B cell (primary cell): ENCODE results near the gene WWTR1. TPM values are rescaled to one million over a fixed set of nuclear protein-coding genes. Genes with fewer than 3 reads are reported as not detected.

Source experiments
- ATAC-seq: fragments of 200-7000 bp; cut with Tn5 transposase; one replicate; pipeline ENCODE4 v1.10.0; 2021; ENCODE audit warnings: low read depth, mild to moderate bottlenecking, moderate number of reproducible peaks, moderate library complexity
- CTCF ChIA-PET: fragments of 350-600 bp; sonication (Branson Sonifier 250); formaldehyde crosslinking; loops from one replicate; lab custom pipeline; 2021; ENCODE audit warnings: antibody characterized with exemption, inconsistent platforms; lab: Charles Lee
- POLR2A ChIA-PET: fragments of 350-600 bp; sonication (Branson Sonifier 250); formaldehyde crosslinking; loops from one replicate; lab custom pipeline; 2021; ENCODE audit warnings: antibody characterized with exemption; lab: Charles Lee
- DNase-seq: peaks from one replicate; pipeline ENCODE4 v3.0.0; 2013
- H2AFZ ChIP-seq: 2 replicates; pipeline ENCODE4 v1.6.1; 2012; ENCODE audit warnings: mild to moderate bottlenecking, low read depth, low read length; ENCODE audit not compliant: insufficient read depth, poor library complexity, severe bottlenecking
- H3K27ac ChIP-seq, 2 donors: 1 replicate in 1 of 2; 2 replicates in 1 of 2; pipeline ENCODE4 v1.5.1; 2012 to 2013; ENCODE audit warnings: low read length in 2 of 2, mild to moderate bottlenecking in 2 of 2, moderate library complexity in 1 of 2
- H3K27me3 ChIP-seq, 4 experiments: fragments of 200-600 bp in 1 of 4; sonication (generic) in 1 of 4; replicated peaks in 1 of 4; 1 replicate in 2 of 4; 2 replicates in 2 of 4; pipeline versions ENCODE4 v1.6.1 to v1.7.0; 2013 to 2016; ENCODE audit warnings: low read length in 3 of 4, mild to moderate bottlenecking in 2 of 4, mixed read lengths in 1 of 4, moderate library complexity in 1 of 4; ENCODE audit not compliant: insufficient read depth in 4 of 4, control insufficient read depth in 3 of 4; ENCODE audit errors: control extremely low read depth in 1 of 4
- H3K36me3 ChIP-seq, 2 experiments: replicated peaks in 1 of 2; 1 replicate in 1 of 2; 2 replicates in 1 of 2; pipeline versions ENCODE4 v1.6.1 to v1.7.1; 2013; ENCODE audit warnings: low read length in 1 of 2; ENCODE audit not compliant: insufficient read depth in 2 of 2, control insufficient read depth in 1 of 2; ENCODE audit errors: control extremely low read depth in 1 of 2, extremely low read depth in 1 of 2
- H3K4me1 ChIP-seq, 2 donors: fragments of 200-600 bp in 1 of 2; sonication (generic) in 1 of 2; 1 replicate in 1 of 2; 2 replicates in 1 of 2; pipeline versions ENCODE4 v1.5.1 to v1.6.1; 2013 to 2017; ENCODE audit warnings: low read length in 2 of 2; ENCODE audit not compliant: control insufficient read depth in 2 of 2, insufficient read depth in 2 of 2
- H3K4me2 ChIP-seq: replicated peaks from 2 replicates; pipeline ENCODE3; 2012; ENCODE audit warnings: mild to moderate bottlenecking, low read depth, low read length; ENCODE audit not compliant: poor library complexity, severe bottlenecking
- H3K4me3 ChIP-seq, 5 experiments: fragments of 200-600 bp in 1 of 5; sonication (generic) in 1 of 5; 1 replicate in 3 of 5; 2 replicates in 2 of 5; pipeline versions ENCODE4 v1.5.1 to v1.7.0; 2011 to 2016; ENCODE audit warnings: low read length in 4 of 5, mild to moderate bottlenecking in 4 of 5, low read depth in 2 of 5, control low read depth in 1 of 5, moderate library complexity in 1 of 5; ENCODE audit not compliant: insufficient read depth in 1 of 5; ENCODE audit errors: control extremely low read depth in 1 of 5, extremely low read depth in 1 of 5
- H3K79me2 ChIP-seq: fragments of 200-600 bp; sonication (generic); one replicate; pipeline ENCODE4 v1.6.0; 2016; ENCODE audit warnings: low read length; ENCODE audit not compliant: control insufficient read depth, insufficient read depth
- H3K9ac ChIP-seq: fragments of 200-600 bp; sonication (generic); 2 replicates; pipeline ENCODE4 v1.6.1; 2017; ENCODE audit warnings: mild to moderate bottlenecking, low read length, moderate library complexity
- H3K9me3 ChIP-seq, 3 donors: one replicate each; pipeline versions ENCODE4 v1.6.1 to v1.7.1; 2013; ENCODE audit warnings: low read length in 2 of 3; ENCODE audit not compliant: control insufficient read depth in 2 of 3, insufficient read depth in 1 of 3; ENCODE audit errors: control extremely low read depth in 1 of 3
- H4K20me1 ChIP-seq: 2 replicates; pipeline ENCODE4 v1.6.0; 2012; ENCODE audit warnings: mild to moderate bottlenecking, low read length; ENCODE audit not compliant: insufficient read depth, control insufficient read depth, poor library complexity, severe bottlenecking
- H3K27ac Mint-ChIP-seq: one replicate; pipeline ENCODE4 v1.8.0; 2021; ENCODE audit warnings: mixed read lengths
- H3K27me3 Mint-ChIP-seq: one replicate; pipeline ENCODE4 v1.8.0; 2021; ENCODE audit warnings: mixed read lengths
- H3K4me1 Mint-ChIP-seq: one replicate; pipeline ENCODE4 v1.8.0; 2021; ENCODE audit warnings: mixed read lengths
- H3K4me3 Mint-ChIP-seq: one replicate; pipeline ENCODE4 v1.8.0; 2021; ENCODE audit warnings: mixed read lengths
- H3K9me3 Mint-ChIP-seq: one replicate; pipeline ENCODE4 v1.8.0; 2022; ENCODE audit warnings: mixed read lengths; ENCODE audit not compliant: insufficient read depth
- CTCF ChIP-seq: fragments of 200-600 bp; IDR thresholded peaks from one replicate; pipeline ENCODE4 v1.8.0; 2022; ENCODE audit warnings: antibody characterized with exemption, mild to moderate bottlenecking
- EZH2 ChIP-seq: IDR thresholded peaks from 2 replicates; pipeline ENCODE4 v1.6.1; 2012; ENCODE audit warnings: borderline replicate concordance, low read depth, mild to moderate bottlenecking, moderate library complexity, low read length; ENCODE audit not compliant: insufficient read depth, poor library complexity, severe bottlenecking
- WGBS: methylation state at CpG from one replicate; pipeline ENCODE4 v1.1.5; 2013; ENCODE audit warnings: missing lambda C conversion rate; ENCODE audit not compliant: insufficient coverage; 5-methylcytosine and 5-hydroxymethylcytosine counted together
- intact Hi-C: fragments of 100-400 bp; cut with micrococcal nuclease; formaldehyde crosslinking; loops from one replicate; pipeline ENCODE4 v1.10.0; 2022
- polyA plus RNA-seq: library from polyadenylated mRNA; depleted of rRNA; stranded (reverse); fragments of >200 nt; gene quantifications from 2 replicates; pipeline ENCODE4 v1.2.3, GENCODE V29; 2012
- total RNA-seq, 2 donors: library from RNA; stranded (reverse); fragments of 120-200 nt in 1 of 2; gene quantifications; 1 replicate in 1 of 2; 2 replicates in 1 of 2; pipeline versions ENCODE4 v1.2.3 to v1.2.4, GENCODE V29; 2013 to 2022

Gene WWTR1
- total and polyA plus RNA-seq, 2 donors (not counting 1 experiment from before 2014, with no cell fraction given) = 0.79 to 2.3 TPM

GRCh38 chr3:149587383-149587782, 70.4 kb downstream of the WWTR1 start:
- no peak overlapping the region for H3K4me3 Mint-ChIP-seq
- H3K4me1 ChIP-seq = no peaks in the 10 kb centered on the region
- TF ChIP-seq EZH2 (no peak), CTCF (no peak)
- CTCF ChIA-PET = no interaction called here
- no peak overlapping the region for H3K4me2 ChIP-seq
- H3K27me3 ChIP-seq = peaks cover 0 to 2% (median 1%) of the 10 kb centered on the region in 4 experiments
- no peak overlapping the region for H3K9ac ChIP-seq
- no peaks in the 10 kb centered on the region for H4K20me1 ChIP-seq
- no peak overlapping the region for H2AFZ ChIP-seq
- intact Hi-C loops = no loop called here
- DNase-seq (no peak), ATAC-seq (no peak)
- POLR2A ChIA-PET = no interaction called here
- no peaks in the 10 kb centered on the region for H3K9me3 ChIP-seq
- H3K36me3 ChIP-seq = no peaks in the 10 kb centered on the region
- H3K27ac Mint-ChIP-seq = no peak overlapping the region
- no peaks in the 10 kb centered on the region for H3K79me2 ChIP-seq
- H3K27me3 Mint-ChIP-seq = peaks cover 10% of the 10 kb centered on the region
- no peaks in the 10 kb centered on the region for H3K9me3 Mint-ChIP-seq
- H3K4me1 Mint-ChIP-seq = peaks cover 3% of the 10 kb centered on the region
- no peak overlapping the region for H3K4me3 ChIP-seq
- no peak overlapping the region for H3K27ac ChIP-seq
- WGBS = no CpG with 5 or more reads among the region's 5 CpGs

DNA sequence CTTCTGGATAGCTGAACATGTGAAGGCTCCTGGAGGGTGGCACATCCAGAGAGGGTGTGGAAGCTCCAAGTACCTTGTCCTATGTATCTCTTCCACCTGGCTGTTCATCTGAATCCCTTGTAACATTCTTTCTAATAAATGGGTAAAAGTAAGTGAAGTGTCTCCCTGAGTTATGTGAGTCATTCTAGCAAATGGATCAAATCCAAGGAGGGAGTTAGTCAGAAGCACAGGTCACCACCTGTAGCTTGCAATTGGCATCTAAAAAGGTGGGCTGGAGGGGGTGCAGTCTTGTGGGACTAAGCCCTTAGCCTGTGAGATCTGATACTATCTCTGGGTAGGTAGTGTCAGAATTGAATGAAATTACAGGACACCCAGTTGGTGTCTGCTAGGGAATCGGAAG, 71.0 kb downstream of the WWTR1 start:
- no peak overlapping the region for H3K9ac ChIP-seq
- H3K4me1 ChIP-seq = no peaks in the 10 kb centered on the region
- TF ChIP-seq CTCF = no peak
- TF ChIP-seq EZH2 = no peak
- ChIA-PET CTCF (no interaction called here), POLR2A (no interaction called here)
- WGBS = no CpG with 5 or more reads among the region's 1 CpG
- intact Hi-C loops = no loop called here
- no peaks in the 10 kb centered on the region for H3K9me3 ChIP-seq
- H4K20me1 ChIP-seq = no peaks in the 10 kb centered on the region
- H3K36me3 ChIP-seq = no peaks in the 10 kb centered on the region
- H3K27ac ChIP-seq = no peak overlapping the region
- H2AFZ ChIP-seq = no peak overlapping the region
- no peak overlapping the region for H3K4me3 Mint-ChIP-seq
- H3K4me3 ChIP-seq = no peak overlapping the region
- H3K4me1 Mint-ChIP-seq = peaks cover 3% of the 10 kb centered on the region
- no peak overlapping the region for H3K27ac Mint-ChIP-seq
- peaks cover 0 to 2% (median 1%) of the 10 kb centered on the region in 4 experiments for H3K27me3 ChIP-seq
- ATAC-seq (no peak), DNase-seq (no peak)
- H3K4me2 ChIP-seq = no peak overlapping the region
- no peaks in the 10 kb centered on the region for H3K79me2 ChIP-seq
- H3K9me3 Mint-ChIP-seq = no peaks in the 10 kb centered on the region
- peaks cover 10% of the 10 kb centered on the region for H3K27me3 Mint-ChIP-seq
